Stimulated activated CD4-positive, alpha-beta T cell treated with anti-CD3 and anti-CD28 coated beads, Interleukin-2, amount 100 ng/mL, for 48 hours (primary cell): ENCODE measurements around the gene CTNNA2.
A peak's percentile ranks its signal among the peaks of the same experiment; 100 is the strongest.

ENCODE experiments used
- DNase-seq, 2 donors: peaks; one replicate each; pipeline ENCODE4 v3.0.0-alpha.2; 2020

The CTNNA2 gene

DNA sequence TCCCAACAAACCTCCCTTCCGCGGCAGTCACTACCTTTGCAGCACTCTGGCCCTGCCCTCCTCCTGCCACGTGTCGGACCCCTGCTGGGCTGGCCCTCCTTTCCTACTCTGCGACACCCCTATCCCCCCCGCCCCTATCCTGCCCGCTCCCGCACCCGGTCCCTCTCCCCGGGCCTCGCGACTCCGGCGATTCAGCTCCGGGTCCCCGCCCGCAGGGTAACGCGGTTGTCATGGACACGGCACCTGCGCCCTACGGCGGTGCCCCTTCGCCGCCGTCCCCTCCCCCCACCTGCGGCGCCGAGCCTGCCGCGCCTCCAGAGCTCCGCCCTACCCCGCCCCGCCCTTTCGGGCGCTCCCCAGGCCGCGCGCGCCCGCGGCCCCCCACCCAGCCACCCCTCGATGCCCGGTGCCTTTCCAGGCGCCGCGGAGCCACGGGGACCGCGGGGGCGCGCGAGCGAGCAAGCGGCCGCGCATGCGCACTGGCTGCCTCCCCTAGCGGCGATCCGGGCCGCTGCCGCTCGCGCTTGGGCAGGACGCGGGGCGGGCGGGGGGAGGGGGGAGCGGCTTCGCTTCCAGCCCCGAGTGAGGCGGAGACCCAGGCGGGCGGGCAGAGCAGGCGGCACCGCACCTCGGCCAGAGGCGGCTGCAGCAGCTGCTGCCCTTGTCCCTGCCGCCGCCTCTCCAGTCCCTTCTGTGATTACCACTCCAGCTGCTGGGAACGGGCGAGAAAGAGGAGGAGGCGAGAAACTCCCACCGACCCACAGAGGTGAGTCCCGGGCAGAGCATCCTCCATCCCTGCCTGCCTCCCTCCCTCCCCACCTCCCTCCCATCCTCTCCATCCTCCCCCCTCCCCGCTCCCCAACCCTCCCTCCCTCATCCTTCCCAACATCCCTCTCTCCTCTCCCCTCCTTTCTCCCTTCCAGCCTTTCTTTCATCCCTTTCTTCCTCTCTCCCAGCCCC lies at the start of gene CTNNA2:
Gene CTNNA2, plus strand, starts transcription at position 610 of the 960 bp plus-strand sequence.
- DNase-seq, result peak in 1 of 2 donors; percentile 16

DNA sequence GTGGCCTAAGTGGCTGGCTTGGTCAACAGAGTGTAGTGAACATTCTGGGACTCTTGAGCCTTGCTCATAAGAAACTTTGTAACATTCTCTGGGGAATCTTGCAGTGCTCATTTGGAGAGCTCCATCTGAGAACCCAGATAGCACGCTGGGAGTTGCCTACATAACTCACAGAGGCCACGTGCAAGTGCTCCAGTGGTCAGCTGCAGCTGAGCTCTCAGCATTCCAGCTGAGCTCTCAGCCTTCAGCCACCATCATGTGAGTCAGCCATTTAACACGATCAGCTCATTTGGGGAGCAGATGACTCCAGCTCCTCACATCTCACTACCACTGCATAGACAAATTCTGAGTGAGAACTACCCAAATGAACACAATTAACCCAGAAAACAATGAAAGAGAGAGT lies 25.5 kb upstream of the CTNNA2 start:
- DNase-seq, result no peak

DNA sequence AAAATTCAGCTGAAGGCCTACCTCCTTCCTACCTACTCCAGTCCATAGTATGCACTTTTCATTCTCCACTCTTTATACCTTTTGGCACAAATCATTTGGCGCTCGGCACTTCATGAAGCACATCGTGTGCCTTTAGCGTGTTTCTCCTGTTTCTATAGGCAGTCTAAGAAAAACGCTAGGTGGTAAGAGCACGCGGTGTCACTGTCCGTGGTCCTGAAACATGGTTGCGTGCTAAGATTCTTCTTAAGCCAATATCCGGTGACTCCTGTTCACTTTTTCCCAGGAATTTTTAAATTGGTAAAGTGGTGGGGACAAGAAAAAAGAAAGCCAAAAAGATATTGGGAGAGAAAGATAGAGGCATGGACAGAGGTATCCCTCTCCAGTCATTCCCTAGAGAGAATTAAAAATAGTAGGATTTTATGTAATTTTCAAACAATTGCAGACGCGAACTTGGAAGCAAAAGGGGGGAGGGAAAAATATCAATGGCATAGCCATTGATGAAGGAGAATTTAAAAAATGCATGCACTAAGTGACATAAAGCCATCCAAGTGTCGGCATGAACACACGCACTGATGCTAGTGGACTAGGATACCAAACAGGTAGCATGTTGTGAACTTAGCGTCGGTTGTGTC lies 1.4 kb upstream of the CTNNA2 start:
- peak in 1 of 2 donors; percentile 1 for DNase-seq

DNA sequence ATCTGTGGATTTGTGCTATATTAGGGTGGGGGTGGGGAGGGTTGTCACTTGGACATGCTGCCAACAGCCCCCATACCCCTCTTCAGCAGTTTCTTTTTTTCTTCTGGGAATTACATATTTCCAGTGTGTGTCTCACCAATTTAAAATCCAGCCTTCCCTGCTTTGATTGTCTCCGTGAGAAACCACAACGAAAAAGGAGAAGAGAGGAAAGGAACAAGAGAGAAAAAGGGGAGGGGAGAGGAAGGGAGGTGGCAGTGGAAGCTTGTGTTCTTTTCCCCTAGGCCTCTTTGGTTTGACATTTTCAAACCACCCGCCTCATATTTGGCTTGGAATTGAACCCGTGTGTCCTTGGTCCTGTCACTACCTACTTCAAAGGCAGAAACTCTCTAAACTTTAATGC lies 860 bp downstream of the CTNNA2 start:
- no peak for DNase-seq

DNA sequence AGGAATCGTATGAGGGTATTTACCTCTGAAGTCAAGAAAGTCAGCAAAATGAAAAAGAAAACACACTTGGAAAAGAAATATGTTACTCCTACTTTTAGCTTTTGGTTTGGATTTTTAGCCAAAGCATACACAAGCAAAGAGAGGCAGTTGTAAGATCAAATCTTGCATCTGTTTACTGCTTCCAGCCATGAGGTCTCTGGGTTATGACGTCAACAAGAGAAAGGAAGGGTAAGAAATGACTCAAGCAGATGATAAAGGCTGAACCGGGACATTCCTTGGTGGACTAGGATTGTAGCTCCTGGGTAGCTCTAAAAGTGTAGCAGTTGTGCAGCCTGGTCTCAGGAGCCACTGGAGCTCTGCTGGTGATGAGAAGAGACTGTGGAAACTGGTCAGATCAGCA lies 16.8 kb downstream of the CTNNA2 start:
- no peak for DNase-seq

DNA sequence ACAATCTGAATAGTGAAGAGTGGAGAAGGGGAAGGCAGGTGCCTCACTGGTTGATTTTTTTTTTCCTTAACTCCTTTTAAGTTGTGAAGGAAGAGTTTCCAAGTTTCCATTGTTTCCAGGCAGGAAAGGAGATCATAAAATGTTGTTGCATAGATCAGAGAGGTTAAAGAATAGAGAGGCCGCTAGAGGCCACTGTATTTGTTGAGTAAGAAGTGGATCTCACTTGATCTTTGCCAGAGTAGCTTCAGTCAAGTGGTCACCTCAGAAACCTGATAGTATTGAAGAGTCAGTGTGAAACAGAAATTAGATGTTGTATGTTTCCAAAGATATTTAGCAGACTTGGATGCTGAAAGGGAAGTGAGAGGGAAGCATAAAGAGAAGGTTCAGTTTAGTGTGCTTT lies 17.6 kb downstream of the CTNNA2 start:
- no peak for DNase-seq

DNA sequence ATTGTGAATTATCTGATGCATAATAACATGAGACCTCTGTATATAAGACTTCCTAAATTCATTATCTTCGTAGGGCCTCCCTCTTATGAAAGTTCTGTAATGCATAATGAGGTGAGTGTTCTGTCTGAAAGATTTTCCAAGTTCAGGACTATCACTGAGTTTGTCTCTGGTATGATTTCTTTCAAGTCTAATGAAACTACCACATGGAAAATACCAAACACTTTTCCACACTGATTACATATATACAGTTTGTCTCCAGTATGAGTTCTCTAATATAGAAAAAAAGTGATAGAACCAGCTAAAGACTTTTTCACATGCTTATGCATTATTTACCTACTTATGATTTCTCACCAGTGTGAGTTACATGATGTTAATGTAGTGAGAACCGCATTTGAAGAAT lies 34.7 kb downstream of the CTNNA2 start:
- no peak for DNase-seq

DNA sequence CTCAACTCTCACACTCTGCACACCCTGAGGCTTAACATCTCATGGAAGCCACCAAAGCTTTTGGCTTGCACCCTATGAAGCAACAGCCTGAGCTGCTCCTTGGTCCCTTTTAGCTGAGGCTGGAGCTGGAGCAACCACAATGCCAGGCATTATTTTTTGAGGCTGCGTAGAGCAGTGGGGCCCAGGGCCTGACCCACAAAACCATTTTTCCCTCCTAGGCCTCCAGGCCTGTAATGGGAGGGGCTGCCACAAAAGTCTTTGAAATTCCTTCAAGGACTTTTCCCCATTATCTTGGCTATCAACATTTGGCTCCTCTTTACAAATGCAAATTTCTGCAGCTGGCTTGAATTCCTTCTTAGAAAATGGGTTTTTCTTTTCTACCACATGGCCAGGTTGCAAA lies 39.8 kb downstream of the CTNNA2 start:
- DNase-seq, result no peak

DNA sequence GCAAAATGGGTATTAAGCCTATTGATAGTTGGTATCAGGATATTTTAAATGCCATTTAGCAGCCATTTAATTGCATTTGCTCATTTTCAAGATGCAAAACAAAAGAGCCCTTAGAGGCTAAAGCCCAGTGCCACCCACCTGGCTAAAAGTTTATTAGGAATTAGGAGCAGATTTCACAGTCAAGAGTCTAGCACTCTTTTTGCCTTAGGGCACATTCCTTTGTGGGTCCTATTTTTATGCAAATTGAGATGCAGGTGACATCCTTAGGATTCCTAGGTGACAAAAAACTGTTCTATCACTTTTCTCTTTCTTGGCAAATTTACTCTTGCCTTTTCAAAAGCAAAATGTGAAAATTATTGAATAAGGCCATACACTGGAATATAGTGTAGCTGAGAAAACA lies 42.0 kb downstream of the CTNNA2 start:
- DNase-seq, result no peak

DNA sequence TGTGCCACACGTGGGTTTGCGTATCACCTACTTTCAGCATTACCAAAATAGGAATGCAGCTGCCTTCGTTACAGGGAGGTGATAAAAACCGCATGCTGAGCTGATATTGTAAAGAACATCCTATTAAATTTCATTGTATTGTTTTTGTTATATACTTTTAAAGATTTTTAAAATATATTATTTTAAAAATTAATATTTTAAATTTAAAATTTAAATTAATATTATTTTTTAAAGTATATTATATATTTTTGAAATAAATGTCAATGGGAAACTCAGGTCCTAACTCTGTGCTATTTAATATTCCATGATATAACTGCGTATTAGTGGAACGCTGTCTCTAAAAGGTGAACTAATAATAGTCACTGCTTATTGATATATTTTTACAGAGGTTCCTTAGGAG lies 51.2 kb downstream of the CTNNA2 start:
- DNase-seq, result no peak

DNA sequence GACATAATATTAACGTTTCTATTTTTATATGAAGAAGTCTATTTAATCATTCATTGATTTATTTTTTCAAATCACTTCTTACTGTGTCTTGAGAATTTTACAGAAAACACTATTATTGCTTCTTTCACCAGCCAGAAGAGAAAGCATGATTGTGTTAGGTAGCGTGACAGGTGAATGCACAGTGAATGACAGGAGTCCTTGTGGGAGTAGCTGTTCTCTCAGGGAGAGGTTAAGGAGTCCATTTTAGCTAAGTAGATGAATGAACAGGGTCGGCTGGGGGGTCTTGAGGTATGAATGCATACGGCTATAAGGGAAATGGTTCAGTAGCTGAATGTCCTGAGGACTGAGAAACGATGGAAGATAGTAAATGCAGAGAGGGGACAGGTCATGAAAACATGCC lies 56.2 kb downstream of the CTNNA2 start:
- no peak for DNase-seq

DNA sequence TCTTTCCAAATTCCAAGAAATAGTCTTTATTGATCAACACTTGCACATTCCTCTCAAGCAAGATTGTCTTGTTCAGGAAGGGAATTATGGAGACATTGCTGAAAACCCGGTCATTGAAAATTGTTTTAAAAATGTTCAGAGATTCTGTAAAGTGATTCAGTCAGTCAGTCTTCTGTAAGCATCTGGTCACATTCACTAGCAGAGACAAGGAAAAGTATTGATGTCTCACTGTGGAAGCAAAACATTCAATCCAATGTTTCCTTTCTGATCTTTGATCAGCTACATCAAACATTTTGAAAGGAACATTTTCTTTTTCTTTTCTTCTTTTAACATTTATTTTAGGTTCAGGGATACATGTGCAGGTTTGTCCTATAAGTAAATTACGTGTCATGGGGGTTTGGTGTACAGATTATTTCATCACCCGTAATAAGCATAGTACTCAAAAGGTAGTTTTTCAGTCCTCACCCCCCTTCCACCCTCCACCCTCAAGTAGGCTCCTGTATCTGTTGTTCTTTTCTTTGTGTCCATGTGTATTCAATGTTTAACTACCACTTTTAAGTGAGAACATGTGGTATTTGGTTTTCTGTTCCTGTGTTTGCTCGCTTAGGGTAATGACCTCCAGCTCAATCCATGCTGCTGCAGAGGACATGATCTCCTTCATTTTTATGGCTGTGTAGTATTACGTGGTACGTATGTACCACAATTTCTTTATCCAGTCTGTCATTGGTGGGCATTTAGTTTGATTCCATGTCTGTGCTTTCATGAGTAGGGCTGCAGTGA lies 61.2 kb downstream of the CTNNA2 start:
- DNase-seq, result no peak

DNA sequence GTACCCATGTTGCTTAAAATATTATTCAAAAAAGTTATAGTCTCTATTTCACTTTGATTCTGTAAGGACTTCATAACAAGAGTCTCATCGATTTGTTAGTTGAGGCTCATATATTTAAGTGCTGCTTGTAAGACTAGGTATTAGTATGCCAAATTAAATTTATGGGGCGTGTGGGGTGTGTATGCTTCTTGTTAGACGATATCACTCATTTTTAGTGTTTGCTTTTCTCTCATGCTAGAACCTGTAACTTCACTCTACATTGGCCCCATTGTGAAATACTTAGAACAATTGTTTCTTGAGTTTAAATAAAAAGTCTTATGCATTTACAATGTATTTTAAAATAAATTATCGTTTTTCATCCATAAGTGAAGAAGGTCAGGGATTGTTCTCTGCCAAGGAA lies 63.6 kb downstream of the CTNNA2 start:
- DNase-seq, result no peak

DNA sequence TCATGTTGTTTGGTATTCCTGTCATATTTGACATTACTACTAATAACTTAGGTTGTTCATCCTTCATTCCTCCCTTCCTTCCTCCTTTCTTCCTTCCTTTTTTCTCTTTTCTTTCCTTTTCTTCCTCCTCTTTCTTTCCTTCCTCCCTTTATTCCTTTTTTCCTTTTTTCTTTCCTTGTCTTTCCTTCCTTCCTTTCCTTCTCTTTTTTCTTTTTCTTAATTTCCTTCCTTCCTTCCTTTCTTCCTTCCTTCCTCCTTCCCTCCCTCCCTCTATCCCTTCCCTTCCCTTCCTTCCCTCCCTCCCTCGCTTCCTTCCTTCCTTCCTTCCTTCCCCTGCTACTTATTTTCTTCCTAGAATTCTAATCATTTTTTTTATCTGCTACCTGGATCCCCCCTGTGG lies 66.1 kb downstream of the CTNNA2 start:
- DNase-seq, result no peak

DNA sequence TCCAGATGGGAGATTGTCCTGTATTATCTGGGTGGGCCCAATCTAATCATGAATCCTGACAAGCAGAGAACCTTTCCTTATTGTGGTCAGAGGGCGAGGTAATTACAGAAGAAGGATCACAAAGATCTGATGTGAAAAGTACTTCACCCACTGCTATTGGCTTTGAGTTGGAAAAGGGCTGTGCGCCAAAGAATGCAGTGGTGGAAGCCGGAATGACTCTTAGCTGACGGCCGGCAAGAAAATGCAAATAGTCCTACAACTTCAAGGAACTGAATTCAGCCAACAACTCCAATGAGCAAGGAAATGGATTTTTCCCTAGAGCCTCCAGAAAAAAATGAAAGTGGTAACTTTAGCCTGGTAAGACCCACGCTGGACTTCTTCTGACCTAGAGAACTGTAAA lies 67.3 kb downstream of the CTNNA2 start:
- DNase-seq, result no peak

DNA sequence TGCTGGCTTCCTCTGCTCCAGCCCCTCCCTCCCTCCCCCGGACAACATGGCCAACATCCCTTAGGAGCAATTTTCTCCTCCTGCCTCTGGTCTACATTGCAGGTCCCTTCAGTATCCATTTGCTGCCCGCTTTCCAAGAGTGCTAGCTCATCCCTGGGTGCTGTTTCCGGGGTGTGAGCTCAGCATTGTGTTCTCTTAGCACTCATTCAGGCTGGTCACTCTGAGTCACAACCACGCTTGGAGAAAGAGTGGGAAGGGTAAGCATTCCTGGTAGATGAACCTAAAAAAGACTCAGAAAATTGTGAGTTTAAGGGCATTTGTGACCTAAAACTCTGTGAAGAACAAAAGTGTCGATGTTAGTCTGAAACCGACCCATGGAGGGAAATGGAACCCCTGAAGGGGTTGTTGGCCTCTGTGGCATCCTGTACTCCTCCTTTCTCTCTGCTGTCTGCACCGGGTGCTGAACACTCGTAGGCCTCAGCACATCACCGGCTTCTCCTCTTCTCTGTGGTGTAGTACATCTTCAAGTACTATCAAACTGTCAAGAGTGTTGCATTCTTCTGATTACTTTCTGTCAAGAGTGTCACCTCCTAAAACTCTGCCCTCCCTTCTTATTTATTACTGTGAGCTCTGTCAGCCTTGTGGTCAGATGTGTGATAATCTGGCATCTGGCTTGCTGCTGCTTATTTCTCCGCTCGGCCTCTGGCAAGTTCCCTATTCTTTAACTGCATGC lies 73.0 kb downstream of the CTNNA2 start:
- no peak for DNase-seq

DNA sequence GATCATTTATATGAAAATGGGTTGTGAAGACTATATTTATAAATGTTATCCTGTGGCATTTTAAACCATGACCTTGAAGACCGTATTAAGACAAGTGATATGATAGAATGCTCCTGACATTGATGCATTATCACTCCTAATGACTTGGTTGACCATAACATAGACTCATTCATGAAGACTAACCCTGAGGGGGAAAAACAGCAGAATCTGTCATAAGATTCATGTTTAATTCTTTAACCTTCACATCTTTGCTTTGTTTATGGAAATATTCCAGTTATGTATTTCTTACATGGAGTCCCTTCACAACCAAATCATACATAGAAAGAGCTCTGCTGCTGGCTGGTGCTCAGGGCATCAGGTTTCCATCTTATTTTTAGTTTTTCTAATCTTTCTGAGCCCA lies 78.4 kb downstream of the CTNNA2 start:
- no peak for DNase-seq

DNA sequence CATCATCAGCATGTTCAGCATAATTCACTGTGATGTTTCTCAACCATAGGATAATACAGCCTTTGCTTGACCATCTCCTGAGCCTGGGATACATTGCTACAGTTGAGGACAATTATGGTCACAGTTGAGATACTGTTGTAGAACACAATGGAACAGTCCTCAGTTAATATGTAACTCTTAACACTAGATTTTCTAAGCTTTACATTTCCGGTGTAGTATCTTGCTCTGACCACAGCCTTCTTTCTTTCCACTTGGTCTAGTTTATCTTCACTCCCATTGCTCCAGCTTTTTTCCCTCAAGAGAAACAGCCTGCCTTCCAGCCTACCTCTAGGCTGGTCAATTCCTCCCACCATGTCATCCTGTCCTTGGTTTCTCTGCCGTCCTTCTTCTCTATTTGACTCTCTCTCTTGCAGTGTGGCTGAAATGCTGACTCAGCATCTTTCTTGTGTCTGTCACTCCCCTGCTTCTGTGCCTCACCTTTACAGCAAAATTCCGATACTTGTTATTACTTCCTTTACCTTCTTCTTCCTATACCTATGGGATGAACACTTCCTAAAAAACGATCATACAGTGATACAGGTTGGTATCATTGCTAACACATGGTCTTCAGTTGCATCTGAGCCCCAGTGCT lies 80.5 kb downstream of the CTNNA2 start:
- no peak for DNase-seq

DNA sequence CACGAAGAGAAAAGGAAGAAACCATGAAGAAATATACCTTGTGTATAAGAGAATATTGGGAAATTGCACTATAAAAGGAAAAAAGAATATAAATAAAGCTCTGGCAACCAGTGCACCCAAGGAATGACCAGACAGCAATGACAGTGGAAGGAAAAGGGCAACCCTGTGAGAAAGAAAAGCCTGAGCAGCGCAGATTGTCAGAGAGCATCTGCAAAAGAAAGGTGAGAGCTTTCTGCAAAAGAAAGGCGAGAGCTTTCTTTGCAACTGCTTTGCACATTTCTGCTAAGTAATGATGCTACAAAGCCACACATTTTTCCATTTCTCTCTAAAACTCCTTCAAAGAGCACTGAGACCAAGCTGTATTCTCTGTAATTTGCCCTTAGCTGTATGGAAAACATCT lies 83.6 kb downstream of the CTNNA2 start:
- DNase-seq, result no peak

DNA sequence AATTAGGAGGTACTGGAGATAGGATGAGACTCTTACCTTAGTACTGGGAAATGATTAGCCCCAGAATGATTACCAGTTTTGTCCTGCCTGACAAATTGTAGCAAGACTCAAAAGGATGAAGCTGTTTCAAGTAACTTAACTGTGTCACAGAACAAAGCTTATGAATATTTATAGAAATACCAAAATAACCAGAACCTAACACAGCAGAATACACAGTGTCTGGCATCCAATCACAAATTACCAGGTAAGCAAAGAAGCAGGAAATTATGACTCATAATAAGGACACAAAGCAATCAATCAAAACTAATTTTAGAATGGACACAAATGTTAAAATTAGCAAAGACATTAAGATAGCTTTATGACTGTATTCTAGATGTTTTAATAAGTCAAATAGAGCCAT lies 91.9 kb downstream of the CTNNA2 start:
- DNase-seq, result no peak

DNA sequence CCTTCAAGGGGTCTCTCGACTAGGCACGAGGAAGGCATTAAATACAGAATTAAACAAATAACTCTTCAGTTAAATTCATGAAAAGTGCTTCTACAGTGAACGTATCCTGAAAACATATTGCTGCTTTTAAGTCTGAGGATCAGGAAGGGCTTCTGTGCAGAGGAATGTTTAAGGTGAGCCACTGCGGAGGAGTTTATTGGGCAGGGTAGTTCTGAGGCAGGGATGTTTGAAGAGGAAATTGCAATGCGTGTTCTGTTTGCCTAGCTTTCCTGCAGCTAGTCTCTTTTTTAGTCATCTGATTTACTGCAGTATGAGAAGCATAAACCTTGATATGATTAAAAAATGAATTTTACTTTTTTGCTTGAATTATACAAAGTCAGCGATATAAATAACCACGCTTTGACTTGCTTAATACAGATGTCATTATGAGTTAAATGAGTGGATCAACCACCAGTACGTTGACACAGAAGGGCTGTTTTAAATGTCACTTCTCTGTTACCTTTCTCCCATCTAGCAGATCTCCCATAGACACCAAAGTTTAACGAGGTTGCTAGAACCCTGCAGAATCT lies 98.7 kb downstream of the CTNNA2 start:
- DNase-seq, result no peak

DNA sequence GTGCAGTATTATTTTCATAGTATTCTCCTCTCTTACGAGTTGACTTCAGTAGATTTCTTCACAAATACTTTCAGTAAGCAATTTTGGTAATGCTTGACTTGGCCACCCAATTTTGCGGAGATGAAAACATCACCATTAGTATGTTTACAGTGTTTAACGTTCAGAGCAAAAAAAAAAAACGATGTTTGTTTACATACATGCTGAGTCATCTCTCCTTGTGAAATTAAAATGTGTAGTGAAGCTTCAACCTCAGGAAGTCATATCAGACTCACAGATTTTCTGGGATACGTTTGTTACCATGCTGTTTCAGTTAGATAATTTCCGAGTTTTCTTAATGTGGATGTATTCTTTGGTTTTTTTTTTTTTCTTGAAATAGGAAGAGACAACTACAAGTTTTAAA lies 100.1 kb downstream of the CTNNA2 start:
- DNase-seq, result no peak
